H9 (cell line): Measurements from ENCODE around the gene CHCHD3. TPM values are rescaled to one million over a fixed set of nuclear protein-coding genes. Genes with fewer than 3 reads are reported as not detected.

Experiments
- DNase-seq: peaks from one replicate; pipeline ENCODE4 v3.0.0-alpha.2; 2017
- H2AFZ ChIP-seq: one replicate; pipeline ENCODE4 v1.6.1; 2013; ENCODE audit warnings: mild to moderate bottlenecking, low read length, control low read depth, moderate library complexity
- H2AK5ac ChIP-seq: 2 replicates; pipeline ENCODE4 v1.6.1; 2013; ENCODE audit warnings: low read length, control low read depth, mixed read lengths; ENCODE audit not compliant: insufficient read length
- H2BK120ac ChIP-seq: one replicate; pipeline ENCODE4 v1.6.1; 2013; ENCODE audit warnings: low read depth, mild to moderate bottlenecking, low read length, control low read depth, inconsistent platforms; ENCODE audit not compliant: poor library complexity, severe bottlenecking
- H2BK12ac ChIP-seq: 2 replicates; pipeline ENCODE4 v1.6.1; 2013; ENCODE audit warnings: low read length, control low read depth, mixed read lengths, low read depth; ENCODE audit not compliant: insufficient read length
- H2BK15ac ChIP-seq: 2 replicates; pipeline ENCODE4 v1.6.1; 2013; ENCODE audit warnings: low read depth, low read length, control low read depth
- H2BK20ac ChIP-seq: one replicate; pipeline ENCODE4 v1.6.1; 2013; ENCODE audit warnings: low read depth, mild to moderate bottlenecking, low read length, control low read depth, inconsistent platforms; ENCODE audit not compliant: poor library complexity, severe bottlenecking
- H2BK5ac ChIP-seq: 2 replicates; pipeline ENCODE4 v1.6.1; 2013; ENCODE audit warnings: low read length, control low read depth, mixed read lengths; ENCODE audit not compliant: insufficient read length
- H3K14ac ChIP-seq: 2 replicates; pipeline ENCODE4 v1.6.1; 2013; ENCODE audit warnings: low read length, control low read depth; ENCODE audit not compliant: insufficient read depth
- H3K18ac ChIP-seq: 2 replicates; pipeline ENCODE4 v1.6.1; 2013; ENCODE audit warnings: low read depth, mild to moderate bottlenecking, mixed read lengths, low read length, control low read depth; ENCODE audit not compliant: insufficient read length
- H3K23ac ChIP-seq: 2 replicates; pipeline ENCODE4 v1.6.1; 2013; ENCODE audit warnings: low read length, control low read depth, mixed read lengths, low read depth; ENCODE audit not compliant: insufficient read length
- H3K23me2 ChIP-seq: 2 replicates; pipeline ENCODE4 v1.6.1; 2013; ENCODE audit warnings: low read depth, mild to moderate bottlenecking, mixed read lengths, low read length, control low read depth; ENCODE audit not compliant: insufficient read length, poor library complexity, severe bottlenecking
- H3K27ac ChIP-seq: 2 replicates; pipeline ENCODE4 v1.5.1; 2013; ENCODE audit warnings: low read length, control low read depth, mixed read lengths, low read depth; ENCODE audit not compliant: insufficient read length
- H3K27me3 ChIP-seq: 2 replicates; pipeline ENCODE4 v1.6.1; 2013; ENCODE audit warnings: low read length, control low read depth, inconsistent platforms; ENCODE audit not compliant: insufficient read depth
- H3K4ac ChIP-seq: 2 replicates; pipeline ENCODE4 v1.6.1; 2013; ENCODE audit warnings: low read depth, mild to moderate bottlenecking, control low read depth, inconsistent platforms, low read length, moderate library complexity
- H3K4me1 ChIP-seq: 2 replicates; pipeline ENCODE4 v1.6.1; 2013; ENCODE audit warnings: low read length, control low read depth, inconsistent platforms; ENCODE audit not compliant: insufficient read depth
- H3K4me2 ChIP-seq: 2 replicates; pipeline ENCODE4 v1.6.1; 2013; ENCODE audit warnings: low read length, control low read depth, mixed read lengths; ENCODE audit not compliant: insufficient read length, insufficient read depth
- H3K56ac ChIP-seq: 2 replicates; pipeline ENCODE4 v1.6.1; 2013; ENCODE audit warnings: low read depth, mild to moderate bottlenecking, mixed read lengths, low read length, control low read depth; ENCODE audit not compliant: insufficient read length
- H3K79me1 ChIP-seq: 2 replicates; pipeline ENCODE4 v1.6.1; 2013; ENCODE audit warnings: low read depth, mild to moderate bottlenecking, moderate library complexity, low read length, control low read depth, inconsistent platforms; ENCODE audit not compliant: insufficient read depth, poor library complexity, severe bottlenecking
- H3K79me2 ChIP-seq: 2 replicates; pipeline ENCODE4 v1.6.1; 2013; ENCODE audit warnings: low read length, control low read depth, inconsistent platforms; ENCODE audit not compliant: insufficient read depth
- H3K9ac ChIP-seq: 2 replicates; pipeline ENCODE4 v1.6.1; 2013; ENCODE audit warnings: low read length, control low read depth, mixed read lengths; ENCODE audit not compliant: insufficient read length; ENCODE audit errors: extremely low read depth
- H3K9me3 ChIP-seq: one replicate; pipeline ENCODE4 v1.6.1; 2013; ENCODE audit warnings: low read depth, low read length, inconsistent platforms; ENCODE audit not compliant: control insufficient read depth
- H3T11ph ChIP-seq: one replicate; pipeline ENCODE4 v1.6.1; 2013; ENCODE audit warnings: mild to moderate bottlenecking, low read length, control low read depth, inconsistent platforms
- H4K20me1 ChIP-seq: one replicate; pipeline ENCODE4 v1.6.1; 2013; ENCODE audit not compliant: control insufficient read depth, insufficient read length, insufficient read depth
- H4K5ac ChIP-seq: 2 replicates; pipeline ENCODE4 v1.6.1; 2013; ENCODE audit warnings: low read depth, mild to moderate bottlenecking, mixed read lengths, low read length, control low read depth; ENCODE audit not compliant: insufficient read length
- H4K8ac ChIP-seq: replicated peaks from 2 replicates; pipeline ENCODE4 v1.6.1; 2013; ENCODE audit warnings: low read length, control low read depth, mixed read lengths, low read depth; ENCODE audit not compliant: insufficient read length
- H4K91ac ChIP-seq: 2 replicates; pipeline ENCODE4 v1.6.1; 2013; ENCODE audit warnings: low read depth, mild to moderate bottlenecking, moderate library complexity, mixed read lengths, low read length, control low read depth; ENCODE audit not compliant: insufficient read length
- H3K27ac Mint-ChIP-seq, 3 experiments: 2 replicates in 2 of 3; 3 replicates in 1 of 3; pipeline ENCODE4 v1.8.0; 2020 to 2021; ENCODE audit warnings: mixed read lengths in 3 of 3, mild to moderate bottlenecking in 1 of 3, moderate library complexity in 1 of 3
- H3K27me3 Mint-ChIP-seq: 2 replicates; pipeline ENCODE4 v1.8.0; 2021; ENCODE audit warnings: low read depth, mild to moderate bottlenecking, moderate library complexity, mixed read lengths
- H3K36me3 Mint-ChIP-seq, 3 experiments: 2 replicates in 2 of 3; 3 replicates in 1 of 3; pipeline ENCODE4 v1.8.0; 2020 to 2021; ENCODE audit warnings: low read depth in 3 of 3, mixed read lengths in 3 of 3; ENCODE audit not compliant: insufficient read depth in 1 of 3
- H3K4me1 Mint-ChIP-seq, 2 experiments: 2 replicates each; pipeline ENCODE4 v1.8.0; 2020; ENCODE audit warnings: mixed read lengths in 2 of 2
- H3K4me3 Mint-ChIP-seq, 2 experiments: 2 replicates in 1 of 2; 3 replicates in 1 of 2; pipeline ENCODE4 v1.8.0; 2020 to 2021; ENCODE audit warnings: mild to moderate bottlenecking in 2 of 2, mixed read lengths in 2 of 2, moderate library complexity in 1 of 2
- H3K9me3 Mint-ChIP-seq, 2 experiments: 2 replicates in 1 of 2; 3 replicates in 1 of 2; pipeline ENCODE4 v1.8.0; 2020; ENCODE audit warnings: mild to moderate bottlenecking in 2 of 2, mixed read lengths in 2 of 2, moderate library complexity in 1 of 2
- WGBS: extraction: QIAGEN DNeasy Blood & Tissue Kit; methylation state at CpG from one replicate; pipeline ENCODE4 v1.1.7; 2013; ENCODE audit warnings: missing lambda C conversion rate, low lambda C conversion rate, mixed read lengths; ENCODE audit not compliant: insufficient read length; ENCODE audit errors: extremely low coverage; 5-methylcytosine and 5-hydroxymethylcytosine counted together
- total RNA-seq: library from RNA; stranded (reverse); gene quantifications from 2 replicates; pipeline ENCODE4 v1.2.1, GENCODE V29; 2021
- TF ChIP-seq, protein P1 (sequence below): fragments of 200-600 bp; sonication (generic); conservative IDR thresholded peaks from 3 replicates; pipeline ENCODE4 v1.8.0; 2021; ENCODE audit warnings: antibody characterized with exemption, mild to moderate bottlenecking

The CHCHD3 gene
- total RNA-seq, 1 experiment from 2014 or later = 104 TPM

DNA sequence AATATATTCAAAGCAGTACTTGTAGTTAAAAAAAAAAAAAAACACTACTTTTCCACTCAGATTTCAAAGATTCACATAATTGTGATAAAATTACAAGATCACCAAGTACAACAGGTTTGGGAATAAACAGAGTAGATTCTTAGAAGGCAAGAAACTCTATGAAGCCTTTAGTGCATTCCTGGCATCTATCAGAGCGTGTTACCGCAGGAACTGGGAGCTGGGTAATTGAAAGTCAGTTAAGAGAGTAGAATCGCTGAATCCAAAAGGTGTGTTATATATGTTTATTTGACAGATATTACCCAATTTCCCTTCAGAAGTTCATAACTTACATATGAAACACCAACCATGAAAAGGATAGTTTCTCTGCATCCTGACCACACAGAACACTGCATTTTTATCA lies 346.4 kb downstream of the CHCHD3 start:
- peaks cover 22% of the 10 kb centered on the region for H3K27me3 Mint-ChIP-seq
- Histone ChIP-seq H2AK5ac (no peak overlapping the region), H4K8ac (no peak overlapping the region), H3K4me1 (no peaks in the 10 kb centered on the region), H2BK5ac (no peak overlapping the region), H2BK20ac (no peak overlapping the region), H2BK12ac (no peak overlapping the region), H4K20me1 (no peaks in the 10 kb centered on the region), H3K27ac (no peak overlapping the region), H3K79me2 (no peaks in the 10 kb centered on the region; the same call in 1 of the 2 replicates), H3T11ph (no peak overlapping the region), H3K4me2 (no peak overlapping the region), H4K5ac (no peak overlapping the region), H3K4ac (no peak overlapping the region), H3K79me1 (no peaks in the 10 kb centered on the region), H3K56ac (no peak overlapping the region), H4K91ac (no peak overlapping the region), H3K23ac (no peak overlapping the region), H3K9me3 (no peaks in the 10 kb centered on the region), H3K18ac (no peak overlapping the region), H2BK15ac (no peak overlapping the region), H2BK120ac (no peak overlapping the region), H3K27me3 (no peaks in the 10 kb centered on the region), H3K23me2 (no peaks in the 10 kb centered on the region), H3K9ac (no peak overlapping the region), H3K14ac (no peak overlapping the region), H2AFZ (no peak overlapping the region)
- TF ChIP-seq, protein P1, sequence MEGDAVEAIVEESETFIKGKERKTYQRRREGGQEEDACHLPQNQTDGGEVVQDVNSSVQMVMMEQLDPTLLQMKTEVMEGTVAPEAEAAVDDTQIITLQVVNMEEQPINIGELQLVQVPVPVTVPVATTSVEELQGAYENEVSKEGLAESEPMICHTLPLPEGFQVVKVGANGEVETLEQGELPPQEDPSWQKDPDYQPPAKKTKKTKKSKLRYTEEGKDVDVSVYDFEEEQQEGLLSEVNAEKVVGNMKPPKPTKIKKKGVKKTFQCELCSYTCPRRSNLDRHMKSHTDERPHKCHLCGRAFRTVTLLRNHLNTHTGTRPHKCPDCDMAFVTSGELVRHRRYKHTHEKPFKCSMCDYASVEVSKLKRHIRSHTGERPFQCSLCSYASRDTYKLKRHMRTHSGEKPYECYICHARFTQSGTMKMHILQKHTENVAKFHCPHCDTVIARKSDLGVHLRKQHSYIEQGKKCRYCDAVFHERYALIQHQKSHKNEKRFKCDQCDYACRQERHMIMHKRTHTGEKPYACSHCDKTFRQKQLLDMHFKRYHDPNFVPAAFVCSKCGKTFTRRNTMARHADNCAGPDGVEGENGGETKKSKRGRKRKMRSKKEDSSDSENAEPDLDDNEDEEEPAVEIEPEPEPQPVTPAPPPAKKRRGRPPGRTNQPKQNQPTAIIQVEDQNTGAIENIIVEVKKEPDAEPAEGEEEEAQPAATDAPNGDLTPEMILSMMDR = no peak
- H3K4me1 Mint-ChIP-seq = no peaks in the 10 kb centered on the region
- H3K27ac Mint-ChIP-seq = no peak overlapping the region
- no peak overlapping the region for H3K4me3 Mint-ChIP-seq
- no peaks in the 10 kb centered on the region for H3K9me3 Mint-ChIP-seq
- DNase-seq = no peak
- no CpG with 5 or more reads among the region's 3 CpGs for WGBS
- H3K36me3 Mint-ChIP-seq = no peaks in the 10 kb centered on the region

Other genes with a start within 250 kb of the CHCHD3 start
- 71.7 and 75.8 TPM in 2 replicates for gene EXOC4, start 171.0 kb upstream of the CHCHD3 start, total RNA-seq